DMS 273 (cell line): ENCODE data around the gene PLK3.
"Not testable (repeated sequence)": the region's sequence is repeated elsewhere in the genome, so short reads cannot be mapped to it uniquely, and the experiment has no call there.

Experiments
- DNase-seq: peaks from one replicate; lab custom pipeline; 2025; ENCODE audit not compliant: unreplicated experiment; lab: John Stamatoyannopoulos, UW

The PLK3 gene

GRCh38 chr1:44808063-44808937 is 8.1 kb downstream of the PLK3 start, which contains the start of gene BTBD19:
Gene BTBD19, plus strand, starts transcription at chr1:44808523. Its CDS starts 298 bp downstream, at chr1:44808821.
- DNase-seq = peak; percentile 58

GRCh38 chr1:44808938-44809917 is 9.1 kb downstream of the PLK3 start:
- DNase-seq = no peak

DNA sequence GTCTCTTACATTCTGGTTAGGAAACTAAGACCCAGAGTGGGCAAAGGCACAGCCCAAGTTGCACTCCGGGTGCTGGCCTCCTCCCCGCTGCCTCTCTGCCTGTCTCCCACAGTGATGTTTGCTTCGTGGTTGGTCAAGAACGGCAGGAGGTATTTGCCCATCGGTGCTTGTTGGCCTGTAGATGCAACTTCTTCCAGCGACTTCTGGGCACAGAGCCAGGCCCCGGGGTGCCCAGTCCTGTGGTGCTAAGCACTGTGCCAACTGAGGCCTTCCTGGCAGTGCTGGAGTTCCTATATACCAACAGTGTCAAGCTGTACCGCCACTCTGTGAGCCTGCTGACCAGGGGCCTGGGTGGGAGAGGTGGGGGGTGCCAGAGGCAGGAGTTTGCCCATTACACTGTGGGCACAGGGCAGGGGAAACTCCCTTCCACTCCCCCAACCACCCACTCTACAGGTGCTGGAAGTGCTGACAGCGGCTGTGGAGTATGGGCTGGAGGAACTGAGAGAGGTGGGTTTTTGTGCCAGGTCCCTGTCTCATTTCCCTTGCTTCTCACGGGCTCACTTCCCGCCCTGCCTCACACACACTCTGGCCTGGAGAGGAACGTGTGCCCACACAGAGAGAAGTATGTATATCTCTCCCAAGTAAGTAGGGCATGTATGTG is 10.1 kb downstream of the PLK3 start:
- peak; percentile 27 for DNase-seq

GRCh38 chr1:44810762-44811105 is 10.6 kb downstream of the PLK3 start:
- not testable (repeated sequence) for DNase-seq

GRCh38 chr1:44811234-44811633 is 11.1 kb downstream of the PLK3 start:
- DNase-seq = no peak

- no peak for DNase-seq
These were observed 12.8 kb downstream of the PLK3 start for GRCh38 chr1:44812822-44813543.

- not testable (repeated sequence) for DNase-seq
These were observed 15.7 kb downstream of the PLK3 start for GRCh38 chr1:44815926-44816325.

DNA sequence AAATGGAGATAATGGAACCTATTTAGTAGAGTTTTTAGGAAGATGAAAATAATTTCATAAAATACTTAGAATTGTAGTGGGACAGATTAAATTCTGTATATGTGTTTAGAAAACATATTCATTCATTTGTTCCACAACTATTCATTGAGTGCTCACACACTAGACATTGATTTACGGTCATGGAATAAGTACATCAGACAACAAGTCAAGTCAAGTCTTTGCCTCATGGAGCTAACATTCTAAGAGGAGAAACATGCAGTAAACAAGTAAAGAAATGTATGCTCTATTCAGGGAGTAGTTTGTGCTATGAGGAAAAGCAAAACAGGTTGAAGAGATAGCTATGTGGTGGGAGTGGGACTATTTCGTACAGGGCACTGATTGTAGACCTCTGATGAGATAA is 17.1 kb downstream of the PLK3 start:
- DNase-seq = no peak

DNA sequence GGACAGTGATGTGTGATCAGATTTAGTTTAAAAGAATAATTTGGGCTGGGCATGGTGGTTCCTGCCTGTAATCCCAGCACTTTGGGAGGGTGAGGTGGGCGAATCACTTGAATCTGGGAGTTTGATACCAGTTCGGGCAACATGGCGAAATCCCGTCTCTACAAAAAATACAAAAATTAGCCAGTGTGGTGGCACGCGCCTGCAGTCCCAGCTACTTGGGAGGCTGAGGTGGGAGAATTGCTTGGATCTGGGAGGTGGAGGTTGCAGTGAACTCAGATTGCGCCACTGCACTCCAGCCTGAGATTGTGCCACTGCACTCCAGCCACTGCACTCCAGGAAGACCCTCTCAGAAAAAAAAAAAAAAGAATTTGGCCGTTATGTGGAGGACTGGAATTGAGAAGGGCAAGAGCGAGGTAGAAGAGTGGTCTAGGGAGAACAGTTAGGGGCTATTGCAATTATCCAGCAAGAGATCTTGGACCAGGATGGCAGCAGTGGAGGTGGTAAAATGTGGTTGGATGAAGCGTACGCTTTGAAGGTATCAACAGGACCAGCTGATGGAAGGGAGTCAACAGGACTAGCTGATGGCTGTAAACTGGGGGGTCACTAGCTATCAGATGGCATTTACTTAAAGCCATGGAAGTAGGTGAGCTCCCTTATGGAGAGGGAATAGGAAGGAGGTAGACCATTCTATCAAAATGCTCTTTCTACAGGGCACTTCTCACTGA is 17.8 kb downstream of the PLK3 start:
- no peak for DNase-seq

DNA sequence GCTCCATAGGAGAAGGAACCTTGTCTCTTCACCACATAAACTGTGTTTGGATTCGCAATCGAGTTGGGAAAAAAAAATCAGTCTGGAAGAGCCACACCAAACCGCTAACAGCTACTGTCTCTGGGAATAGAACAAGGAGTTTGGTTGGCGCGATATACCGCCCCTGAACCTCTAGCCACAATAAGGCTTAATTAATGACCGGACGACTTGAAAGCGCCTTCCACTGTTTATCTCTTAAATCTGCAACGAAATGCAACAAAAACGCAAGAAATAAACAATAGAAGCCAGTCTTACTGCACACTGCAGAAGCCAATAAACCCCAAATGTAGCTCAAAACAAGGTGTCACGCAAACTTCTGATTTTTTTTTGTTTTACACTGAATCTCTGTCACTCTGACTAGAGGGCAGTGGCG is 19.0 kb downstream of the PLK3 start:
- peak; percentile 78 for DNase-seq

DNA sequence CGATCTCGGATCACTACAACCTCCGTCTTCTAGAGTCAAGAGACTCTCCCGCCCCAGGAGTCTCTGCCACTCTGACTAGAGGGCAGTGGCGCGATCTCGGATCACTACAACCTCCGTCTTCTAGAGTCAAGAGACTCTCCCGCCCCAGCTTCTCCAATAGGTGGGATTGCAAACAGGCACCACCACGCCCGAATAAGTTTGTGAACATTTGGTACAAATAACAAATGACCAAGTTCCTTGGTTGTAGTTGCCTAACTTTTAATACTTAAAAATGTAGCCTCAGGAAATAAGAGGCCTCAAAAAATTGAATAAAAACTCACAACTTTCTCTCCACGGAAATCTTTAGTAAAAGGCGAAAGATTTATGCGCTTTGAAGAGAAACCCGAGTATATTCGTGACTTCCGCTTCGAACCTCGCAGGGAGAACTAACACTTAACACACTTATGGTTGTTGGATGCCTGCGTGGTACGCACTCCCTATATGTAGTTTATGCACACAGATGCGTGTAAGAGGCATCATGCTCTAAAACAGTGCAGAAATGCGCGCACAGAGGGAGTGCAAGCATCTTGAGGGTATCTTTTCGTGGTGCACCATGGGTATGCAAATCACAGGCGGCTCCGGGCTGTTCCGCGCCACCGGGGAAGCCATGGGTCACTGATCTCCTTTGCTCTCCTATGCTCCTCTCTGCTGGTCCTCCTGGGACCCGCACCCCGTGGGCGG is 19.6 kb downstream of the PLK3 start:
- peak; percentile 88 for DNase-seq

GRCh38 chr1:44820328-44821239 is 20.4 kb downstream of the PLK3 start:
- no peak for DNase-seq

GRCh38 chr1:44821240-44821715 is 21.1 kb downstream of the PLK3 start:
- DNase-seq = no peak

GRCh38 chr1:44822131-44822701 is 22.0 kb downstream of the PLK3 start:
- DNase-seq = no peak

- no peak for DNase-seq
These were observed 22.8 kb downstream of the PLK3 start for GRCh38 chr1:44822981-44823451.

GRCh38 chr1:44824392-44824791 is 24.2 kb downstream of the PLK3 start:
- not testable (repeated sequence) for DNase-seq

- no peak for DNase-seq
These were observed 26.4 kb downstream of the PLK3 start for GRCh38 chr1:44826375-44827196.
